Upper lobe of left lung (tissue), 4 donors: ENCODE results near the gene RGS19.

Experiments used
- POLR2AphosphoS5 ChIP-seq, 2 donors: sonication (generic); formaldehyde crosslinking; IDR thresholded peaks; one replicate each; pipeline ENCODE4 v1.5.1; 2017; ENCODE audit warnings: antibody characterized with exemption in 2 of 2
- TF ChIP-seq, protein P1 (sequence below), 6 experiments: fragments of 450-650 bp in 4 of 6; fragments of 200-600 bp in 2 of 6; sonication (generic) in 2 of 6; IDR thresholded peaks; one replicate each; pipeline ENCODE4 v1.5.1; 2016 to 2019; ENCODE audit warnings: antibody characterized with exemption in 6 of 6

DNA sequence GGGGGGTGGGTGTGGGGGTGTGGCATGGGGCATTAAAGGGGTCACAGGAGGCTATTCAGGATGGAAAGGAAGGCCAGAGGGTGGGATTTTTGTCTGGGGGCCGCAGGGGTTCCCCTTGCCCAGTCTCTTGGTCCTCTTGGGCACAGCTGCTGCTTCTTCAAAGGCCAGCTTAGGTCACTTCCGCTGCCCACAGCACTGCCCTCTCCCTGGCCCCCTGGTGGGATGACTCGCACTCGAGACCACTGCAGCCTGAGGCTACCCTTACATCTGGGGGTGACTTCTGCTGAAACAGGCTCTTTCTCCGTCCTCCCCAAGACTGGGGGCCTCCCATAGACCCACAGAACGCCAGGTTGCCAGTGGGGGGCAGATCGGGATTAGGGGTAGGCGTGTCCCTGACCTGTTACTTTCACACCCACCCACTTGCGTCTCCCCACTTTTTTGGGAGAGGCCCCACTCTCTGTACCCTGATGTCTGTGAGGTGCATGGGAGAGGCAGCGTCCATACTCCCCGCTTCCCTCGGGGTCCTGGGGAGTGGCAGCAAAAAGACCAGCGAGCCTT, 3.6 kb upstream of the RGS19 start:
- TF ChIP-seq, protein P1, sequence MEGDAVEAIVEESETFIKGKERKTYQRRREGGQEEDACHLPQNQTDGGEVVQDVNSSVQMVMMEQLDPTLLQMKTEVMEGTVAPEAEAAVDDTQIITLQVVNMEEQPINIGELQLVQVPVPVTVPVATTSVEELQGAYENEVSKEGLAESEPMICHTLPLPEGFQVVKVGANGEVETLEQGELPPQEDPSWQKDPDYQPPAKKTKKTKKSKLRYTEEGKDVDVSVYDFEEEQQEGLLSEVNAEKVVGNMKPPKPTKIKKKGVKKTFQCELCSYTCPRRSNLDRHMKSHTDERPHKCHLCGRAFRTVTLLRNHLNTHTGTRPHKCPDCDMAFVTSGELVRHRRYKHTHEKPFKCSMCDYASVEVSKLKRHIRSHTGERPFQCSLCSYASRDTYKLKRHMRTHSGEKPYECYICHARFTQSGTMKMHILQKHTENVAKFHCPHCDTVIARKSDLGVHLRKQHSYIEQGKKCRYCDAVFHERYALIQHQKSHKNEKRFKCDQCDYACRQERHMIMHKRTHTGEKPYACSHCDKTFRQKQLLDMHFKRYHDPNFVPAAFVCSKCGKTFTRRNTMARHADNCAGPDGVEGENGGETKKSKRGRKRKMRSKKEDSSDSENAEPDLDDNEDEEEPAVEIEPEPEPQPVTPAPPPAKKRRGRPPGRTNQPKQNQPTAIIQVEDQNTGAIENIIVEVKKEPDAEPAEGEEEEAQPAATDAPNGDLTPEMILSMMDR (IDR thresholded peaks at IDR 0.05): no peak
- TF ChIP-seq POLR2AphosphoS5 (IDR thresholded peaks at IDR 0.05): no peak
